H1 (cell line): ENCODE measurements around the gene NHERF2. TPM values are rescaled to one million over a fixed set of nuclear protein-coding genes. Genes with fewer than 3 reads are reported as not detected.

Experiments used
- CTCF ChIA-PET: fragments of 300-600 bp; sonication (Branson Sonifier 250); formaldehyde crosslinking; loops from one replicate; lab custom pipeline; 2021; ENCODE audit not compliant: partially characterized antibody; lab: Charles Lee
- POLR2A ChIA-PET: fragments of 300-600 bp; sonication (Branson Sonifier 250); formaldehyde crosslinking; loops from one replicate; lab custom pipeline; 2021; ENCODE audit warnings: inconsistent platforms; ENCODE audit not compliant: partially characterized antibody; lab: Charles Lee
- DNase-seq, 2 experiments: peaks; one replicate each; pipeline versions ENCODE4 v3.0.0 to v3.0.0-alpha.2; 2010 to 2022; ENCODE audit warnings: low spot score in 2 of 2, low read depth in 1 of 2, mixed read lengths in 1 of 2
- FAIRE-seq: peaks from 2 replicates; lab custom pipeline; 2011; peaks lifted over from hg19 to GRCh38; lab: Jason Lieb, UNC
- H2AFZ ChIP-seq: 2 replicates; pipeline ENCODE4 v1.8.1; 2012; ENCODE audit warnings: low read length, inconsistent platforms
- H2AK5ac ChIP-seq: 2 replicates; pipeline ENCODE4 v1.6.1; 2013; ENCODE audit warnings: low read depth, low read length
- H2BK120ac ChIP-seq: replicated peaks from 2 replicates; pipeline ENCODE3; 2013; ENCODE audit warnings: low read depth, low read length, inconsistent platforms
- H2BK12ac ChIP-seq: 2 replicates; pipeline ENCODE4 v1.6.1; 2013; ENCODE audit warnings: low read depth, low read length
- H2BK15ac ChIP-seq: 2 replicates; pipeline ENCODE4 v1.6.1; 2013; ENCODE audit warnings: low read length
- H2BK20ac ChIP-seq: 2 replicates; pipeline ENCODE4 v1.6.1; 2013; ENCODE audit warnings: low read length
- H2BK5ac ChIP-seq: 2 replicates; pipeline ENCODE4 v1.6.1; 2013; ENCODE audit warnings: low read depth, low read length
- H3K14ac ChIP-seq: 2 replicates; pipeline ENCODE4 v1.6.1; 2013; ENCODE audit warnings: inconsistent platforms; ENCODE audit not compliant: insufficient read length
- H3K18ac ChIP-seq: 2 replicates; pipeline ENCODE4 v1.6.1; 2013; ENCODE audit warnings: low read length; ENCODE audit errors: extremely low read depth
- H3K23ac ChIP-seq: 2 replicates; pipeline ENCODE4 v1.6.1; 2013; ENCODE audit warnings: inconsistent platforms; ENCODE audit not compliant: insufficient read length
- H3K23me2 ChIP-seq: 2 replicates; pipeline ENCODE4 v1.6.1; 2013; ENCODE audit warnings: low read depth, low read length
- H3K27ac ChIP-seq: 2 replicates; pipeline ENCODE4 v1.6.1; 2011; ENCODE audit warnings: low read depth, low read length, inconsistent platforms
- H3K27me3 ChIP-seq, 4 experiments: replicated peaks in 1 of 4; 1 replicate in 1 of 4; 2 replicates in 3 of 4; pipeline versions ENCODE4 v1.6.1 to v1.8.1; 2011 to 2013; ENCODE audit warnings: low read length in 3 of 4, mild to moderate bottlenecking in 3 of 4, inconsistent platforms in 2 of 4, mixed read lengths in 2 of 4, moderate library complexity in 1 of 4; ENCODE audit not compliant: control insufficient read depth in 3 of 4, insufficient read depth in 3 of 4; ENCODE audit errors: extremely low read depth in 1 of 4
- H3K36me3 ChIP-seq, 4 experiments: 2 replicates each; pipeline versions ENCODE4 v1.6.1 to v1.8.1; 2011 to 2013; ENCODE audit warnings: mild to moderate bottlenecking in 4 of 4, low read length in 3 of 4, moderate library complexity in 2 of 4, control low read depth in 1 of 4, inconsistent platforms in 1 of 4; ENCODE audit not compliant: insufficient read depth in 4 of 4, control insufficient read depth in 2 of 4
- H3K4ac ChIP-seq: replicated peaks from 2 replicates; pipeline ENCODE3; 2013; ENCODE audit warnings: low read length, low read depth, mixed read lengths, inconsistent platforms; ENCODE audit not compliant: insufficient read length
- H3K4me1 ChIP-seq, 4 experiments: replicated peaks in 1 of 4; 1 replicate in 1 of 4; 2 replicates in 3 of 4; pipeline versions ENCODE4 v1.6.1 to v1.8.1; 2011 to 2013; ENCODE audit warnings: low read length in 3 of 4, inconsistent platforms in 2 of 4, mixed read lengths in 1 of 4; ENCODE audit not compliant: insufficient read depth in 4 of 4, control insufficient read depth in 3 of 4
- H3K4me2 ChIP-seq, 2 experiments: 2 replicates each; pipeline versions ENCODE4 v1.6.1 to v1.8.1; 2011 to 2013; ENCODE audit warnings: low read depth in 2 of 2, low read length in 2 of 2, control low read depth in 1 of 2, inconsistent platforms in 1 of 2, mild to moderate bottlenecking in 1 of 2; ENCODE audit not compliant: insufficient read depth in 1 of 2
- H3K4me3 ChIP-seq, 4 experiments: fragments of 200-600, 300-600 bp in 1 of 4; sonication (generic), shearing (Covaris generic), sonication (Bioruptor Twin) in 1 of 4; 2 replicates each; pipeline versions ENCODE4 v1.5.1 to v1.8.1; 2011 to 2016; ENCODE audit warnings: low read length in 4 of 4, low read depth in 3 of 4, control low read depth in 2 of 4, inconsistent platforms in 2 of 4, mild to moderate bottlenecking in 2 of 4, mixed read lengths in 1 of 4, moderate library complexity in 1 of 4; ENCODE audit not compliant: insufficient read depth in 2 of 4; ENCODE audit errors: extremely low read depth in 1 of 4
- H3K56ac ChIP-seq: replicated peaks from 2 replicates; pipeline ENCODE3; 2013; ENCODE audit warnings: low read depth, mild to moderate bottlenecking, mixed read lengths, low read length, inconsistent platforms; ENCODE audit not compliant: insufficient read length
- H3K79me1 ChIP-seq: 2 replicates; pipeline ENCODE4 v1.6.1; 2013; ENCODE audit warnings: low read depth, low read length, control low read depth
- H3K79me2 ChIP-seq, 2 experiments: 2 replicates each; pipeline versions ENCODE4 v1.6.1 to v1.8.1; 2012 to 2013; ENCODE audit warnings: low read length in 2 of 2, mild to moderate bottlenecking in 2 of 2, inconsistent platforms in 1 of 2; ENCODE audit not compliant: insufficient read depth in 2 of 2, control insufficient read depth in 1 of 2
- H3K9ac ChIP-seq, 4 experiments: replicated peaks in 1 of 4; 1 replicate in 1 of 4; 2 replicates in 3 of 4; pipeline versions ENCODE4 v1.6.1 to v1.8.1; 2011 to 2013; ENCODE audit warnings: low read depth in 3 of 4, low read length in 3 of 4, control low read depth in 2 of 4, mild to moderate bottlenecking in 2 of 4, moderate library complexity in 2 of 4, inconsistent platforms in 1 of 4; ENCODE audit errors: extremely low read depth in 1 of 4
- H3K9me3 ChIP-seq, 2 experiments: 2 replicates each; pipeline versions ENCODE4 v1.6.1 to v1.8.1; 2012 to 2013; ENCODE audit warnings: mild to moderate bottlenecking in 2 of 2, moderate library complexity in 2 of 2, control low read depth in 1 of 2, inconsistent platforms in 1 of 2, low read depth in 1 of 2, low read length in 1 of 2, mixed read lengths in 1 of 2; ENCODE audit not compliant: insufficient read depth in 2 of 2
- H4K20me1 ChIP-seq, 2 experiments: replicated peaks in 1 of 2; 2 replicates each; pipeline versions ENCODE3 to v1.8.1; 2011 to 2013; ENCODE audit warnings: inconsistent platforms in 2 of 2, low read length in 2 of 2, mild to moderate bottlenecking in 1 of 2; ENCODE audit not compliant: insufficient read depth in 2 of 2, control insufficient read depth in 1 of 2
- H4K5ac ChIP-seq: 2 replicates; pipeline ENCODE4 v1.6.1; 2013; ENCODE audit warnings: low read length, low read depth, mixed read lengths, inconsistent platforms; ENCODE audit not compliant: insufficient read length
- H4K8ac ChIP-seq: 2 replicates; pipeline ENCODE4 v1.8.0; 2013; ENCODE audit warnings: mild to moderate bottlenecking, moderate library complexity, low read length, inconsistent platforms; ENCODE audit not compliant: insufficient read depth; ENCODE audit errors: extremely low read depth
- H4K91ac ChIP-seq: replicated peaks from 2 replicates; pipeline ENCODE3; 2013; ENCODE audit warnings: low read length, mixed read lengths, inconsistent platforms; ENCODE audit not compliant: insufficient read length
- RAD21 ChIP-seq, 2 experiments: IDR thresholded peaks in 1 of 2; conservative IDR thresholded peaks in 1 of 2; 2 replicates each; pipeline ENCODE4 v1.6.1; 2011; ENCODE audit warnings: low read depth in 2 of 2, low read length in 2 of 2, improper control_type of control experiment in 1 of 2, inconsistent platforms in 1 of 2, mild to moderate bottlenecking in 1 of 2, moderate library complexity in 1 of 2
- TCF12 ChIP-seq: IDR thresholded peaks from 2 replicates; pipeline ENCODE4 v1.6.1; 2011; ENCODE audit warnings: low read depth, mild to moderate bottlenecking, low read length
- WGBS, 2 experiments: shearing (Covaris generic) in 1 of 2; methylation state at CpG; one replicate each; pipeline versions ENCODE4 v1.1.6 to v1.1.7; 2013 to 2015; ENCODE audit warnings: low lambda C conversion rate in 2 of 2, mixed read lengths in 2 of 2, inconsistent platforms in 1 of 2, low coverage in 1 of 2, missing lambda C conversion rate in 1 of 2; ENCODE audit not compliant: insufficient replicate concordance in 2 of 2, insufficient coverage in 1 of 2, insufficient read length in 1 of 2; ENCODE audit errors: extremely low coverage in 1 of 2, missing lambda C conversion rate in 1 of 2; 5-methylcytosine and 5-hydroxymethylcytosine counted together
- polyA plus RNA-seq, 7 experiments: library from polyadenylated mRNA; depleted of rRNA in 3 of 7; stranded (reverse) in 5 of 7; unstranded in 2 of 7; fragments of >200 nt in 5 of 7; fragments of 200-250 nt in 2 of 7; gene quantifications; 1 replicate in 5 of 7; 2 replicates in 1 of 7; 4 replicates in 1 of 7; pipeline versions ENCODE4 v1.2.1 to v1.2.3, GENCODE V29; 2011 to 2013; ENCODE audit warnings: missing spikeins in 2 of 7, mixed read lengths in 2 of 7
- total RNA-seq: library from RNA; stranded (reverse); fragmentation: NEBNext Ultra II Directional; extraction: Animal tissue kit (Norgen Biotek cat#: 25700); gene quantifications from 2 replicates; pipeline ENCODE4 v1.2.1, GENCODE V29; 2021

Gene NHERF2
- total and polyA plus RNA-seq, 2 of the 8 experiments (the other 6 are each of a cell fraction or from before 2014, with no cell fraction given), result 13.9 to 19.3 TPM

DNA sequence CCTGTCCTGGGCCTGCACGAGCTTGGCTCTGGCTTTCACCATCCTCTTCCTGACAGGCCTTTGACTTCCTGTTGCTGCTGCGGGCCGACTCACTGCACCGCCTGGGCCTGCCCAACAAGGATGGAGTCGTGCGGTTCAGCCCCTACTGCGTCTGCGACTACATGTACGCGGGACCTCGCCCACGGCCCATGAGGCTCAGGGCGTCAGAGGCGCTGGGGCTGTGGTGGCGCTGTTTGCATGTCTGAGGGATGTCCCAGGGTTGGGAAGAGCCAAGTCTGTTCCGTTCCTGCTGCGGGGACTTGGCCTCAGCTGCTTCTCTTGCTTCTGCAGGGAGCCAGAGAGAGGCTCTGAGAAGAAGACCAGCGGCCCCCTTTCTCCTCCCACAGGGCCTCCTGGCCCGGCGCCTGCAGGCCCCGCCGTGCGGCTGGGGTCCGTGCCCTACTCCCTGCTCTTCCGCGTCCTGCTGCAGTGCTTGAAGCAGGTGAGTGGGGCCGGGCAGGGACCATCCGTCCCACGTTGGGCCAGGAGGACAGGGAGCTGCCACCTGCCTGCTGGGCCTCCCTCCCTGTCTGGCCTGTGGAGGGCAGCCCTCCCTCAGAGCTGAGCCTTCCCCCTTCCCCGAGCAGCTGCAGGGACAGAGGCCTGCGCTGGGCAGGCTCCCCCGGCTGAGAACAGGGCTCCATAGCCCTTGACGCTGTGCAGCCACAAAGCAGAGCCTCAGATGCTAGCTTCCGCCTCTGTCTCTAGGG, 44.9 kb downstream of the NHERF2 start:
- H4K20me1 ChIP-seq, result peaks cover 0 to 11% of the 10 kb centered on the region in 2 experiments
- H2BK20ac ChIP-seq, result no peak overlapping the region
- 94% methylated on average over 33 of the region's 34 CpGs; no CpG with 5 or more reads in 1 of the 2 experiments for WGBS, 2 experiments
- H4K8ac ChIP-seq, result no peak overlapping the region
- TF ChIP-seq TCF12, result no peak
- peak in 1 of 2 experiments; percentile 19; a peak in 1 of 4 replicates for TF ChIP-seq RAD21 (IDR thresholded peaks at IDR 0.05 in 1 of 2, conservative IDR thresholded peaks at IDR 0.05 in 1 of 2; ENCODE audit: low read depth in 2 of 2, low read length in 2 of 2)
- no peak overlapping the region; the same call in 1 of the 2 replicates for H2BK5ac ChIP-seq
- H3K18ac ChIP-seq, result no peak overlapping the region
- H2BK12ac ChIP-seq, result no peak overlapping the region
- FAIRE-seq (no peak), DNase-seq (no peak)
- peaks cover 2 to 8% (median 4%) of the 10 kb centered on the region in 4 experiments; a peak in 4 of 8 replicates for H3K36me3 ChIP-seq
- H3K14ac ChIP-seq, result no peak overlapping the region
- H2BK15ac ChIP-seq, result no peak overlapping the region
- H3K27ac ChIP-seq, result no peak overlapping the region
- H4K91ac ChIP-seq, result no peak overlapping the region
- CTCF ChIA-PET, result interaction anchor here (1.2 to 3.5 kb wide), 13 partner anchors 9 to 119 kb away, joined by 3 to 15 read pairs (median 5); no protein-coding TSS in a partner anchor
- H2AK5ac ChIP-seq, result no peak overlapping the region
- no peak overlapping the region for H3K23ac ChIP-seq
- no peak overlapping the region for H3K4ac ChIP-seq
- H3K27me3 ChIP-seq, result no peaks in the 10 kb centered on the region
- H3K4me3 ChIP-seq, result no peak overlapping the region
- no peak overlapping the region for H2BK120ac ChIP-seq
- no peaks in the 10 kb centered on the region for H3K79me1 ChIP-seq
- no peak overlapping the region for H3K4me2 ChIP-seq
- H4K5ac ChIP-seq, result no peak overlapping the region
- H3K56ac ChIP-seq, result no peak overlapping the region
- no peaks in the 10 kb centered on the region for H3K79me2 ChIP-seq
- no peaks in the 10 kb centered on the region for H3K4me1 ChIP-seq
- POLR2A ChIA-PET, result interaction anchor here (0.7 to 2.9 kb wide), 8 partner anchors 11 to 107 kb away, joined by 3 to 12 read pairs (median 4); partner anchors contain the start of gene TRAF7
- no peak overlapping the region for H2AFZ ChIP-seq
- H3K9me3 ChIP-seq, result no peaks in the 10 kb centered on the region
- no peak overlapping the region; a peak in 1 of 7 replicates for H3K9ac ChIP-seq
- H3K23me2 ChIP-seq, result no peaks in the 10 kb centered on the region
